PC-3 (cell line): Measurements from ENCODE around the gene RCN1.

ENCODE experiments used
- EZH2 ChIP-seq: fragments of 300-600 bp; sonication (generic); IDR thresholded peaks from one replicate; pipeline ENCODE4 v1.6.1; 2017; ENCODE audit warnings: antibody characterized with exemption, mild to moderate bottlenecking, low read length; ENCODE audit not compliant: unreplicated experiment
- EZH2phosphoT487 ChIP-seq: fragments of 300-600 bp; sonication (generic); IDR thresholded peaks from 2 replicates; pipeline ENCODE4 v1.6.1; 2018; ENCODE audit warnings: mild to moderate bottlenecking, antibody characterized with exemption, low read length, borderline replicate concordance
- TF ChIP-seq, protein P1 (sequence below): fragments of 300-600 bp; sonication (generic); conservative IDR thresholded peaks from 2 replicates; pipeline ENCODE4 v1.5.1; 2017; ENCODE audit warnings: antibody characterized with exemption, low read depth, mild to moderate bottlenecking, low read length

DNA sequence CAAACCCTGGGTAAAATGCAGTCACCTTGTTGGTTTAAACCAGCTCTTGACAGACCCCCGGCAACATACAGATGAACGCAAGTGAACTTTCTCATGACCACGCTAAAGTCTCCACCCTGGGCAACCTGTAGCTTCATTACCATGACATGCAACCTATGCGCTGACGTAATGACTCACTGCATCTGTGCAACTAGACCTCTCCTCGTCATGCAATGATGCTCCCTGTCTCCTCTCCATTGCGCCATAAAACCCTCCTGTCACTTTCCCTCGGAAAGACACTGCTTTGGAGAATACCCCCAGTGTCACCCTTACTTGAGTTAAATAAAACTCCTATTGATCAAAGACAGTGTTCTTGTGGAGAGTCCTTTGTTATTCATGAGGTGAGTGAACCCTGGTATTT is 52.5 kb downstream of the RCN1 start:
- TF ChIP-seq EZH2 (no peak), EZH2phosphoT487 (no peak)
- TF ChIP-seq, protein P1, sequence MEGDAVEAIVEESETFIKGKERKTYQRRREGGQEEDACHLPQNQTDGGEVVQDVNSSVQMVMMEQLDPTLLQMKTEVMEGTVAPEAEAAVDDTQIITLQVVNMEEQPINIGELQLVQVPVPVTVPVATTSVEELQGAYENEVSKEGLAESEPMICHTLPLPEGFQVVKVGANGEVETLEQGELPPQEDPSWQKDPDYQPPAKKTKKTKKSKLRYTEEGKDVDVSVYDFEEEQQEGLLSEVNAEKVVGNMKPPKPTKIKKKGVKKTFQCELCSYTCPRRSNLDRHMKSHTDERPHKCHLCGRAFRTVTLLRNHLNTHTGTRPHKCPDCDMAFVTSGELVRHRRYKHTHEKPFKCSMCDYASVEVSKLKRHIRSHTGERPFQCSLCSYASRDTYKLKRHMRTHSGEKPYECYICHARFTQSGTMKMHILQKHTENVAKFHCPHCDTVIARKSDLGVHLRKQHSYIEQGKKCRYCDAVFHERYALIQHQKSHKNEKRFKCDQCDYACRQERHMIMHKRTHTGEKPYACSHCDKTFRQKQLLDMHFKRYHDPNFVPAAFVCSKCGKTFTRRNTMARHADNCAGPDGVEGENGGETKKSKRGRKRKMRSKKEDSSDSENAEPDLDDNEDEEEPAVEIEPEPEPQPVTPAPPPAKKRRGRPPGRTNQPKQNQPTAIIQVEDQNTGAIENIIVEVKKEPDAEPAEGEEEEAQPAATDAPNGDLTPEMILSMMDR: no peak
